SK-N-SH (cell line): ENCODE results near the gene SLC7A14. TPM values are rescaled to one million over a fixed set of nuclear protein-coding genes. Genes with fewer than 3 reads are reported as not detected.

Source experiments
- CTCF ChIA-PET: fragments of 300-600, 350-600 bp; formaldehyde crosslinking; extraction: SDS; loops from one replicate; lab custom pipeline; 2021; lab: Yijun Ruan, JAX
- POLR2A ChIA-PET: fragments of 350-600 bp; sonication (Branson Sonifier 250); formaldehyde crosslinking; extraction: SDS; loops from one replicate; lab custom pipeline; 2020; ENCODE audit warnings: antibody characterized with exemption, inconsistent platforms; lab: Yijun Ruan, JAX
- DNase-seq: peaks from one replicate; pipeline ENCODE4 v3.0.0; 2012
- H2AFZ ChIP-seq: fragments of 200-600 bp; sonication (generic); 2 replicates; pipeline ENCODE4 v1.8.1; 2016; ENCODE audit warnings: antibody characterized with exemption, mild to moderate bottlenecking, low read depth
- H3F3A ChIP-seq: fragments of 200-600 bp; sonication (generic); replicated peaks from 2 replicates; pipeline ENCODE3; 2016; ENCODE audit warnings: antibody characterized with exemption, mild to moderate bottlenecking; ENCODE audit not compliant: insufficient read depth
- H3K27ac ChIP-seq, 2 experiments: fragments of 200-500 bp in 1 of 2; fragments of 200-600 bp in 1 of 2; sonication (Bioruptor generic) in 1 of 2; sonication (generic), shearing (Covaris generic) in 1 of 2; 2 replicates each; pipeline versions ENCODE4 v1.5.1 to v1.6.1; 2014 to 2016; ENCODE audit warnings: low read depth in 2 of 2, inconsistent platforms in 1 of 2, low read length in 1 of 2, mild to moderate bottlenecking in 1 of 2, mixed read lengths in 1 of 2
- H3K27me3 ChIP-seq: fragments of 200-600 bp; sonication (generic), shearing (Covaris generic); 2 replicates; pipeline ENCODE4 v1.6.1; 2016; ENCODE audit warnings: mixed run types; ENCODE audit not compliant: insufficient read depth
- H3K36me3 ChIP-seq, 2 experiments: fragments of 200-500 bp in 1 of 2; fragments of 200-600 bp in 1 of 2; sonication (Bioruptor generic) in 1 of 2; sonication (generic) in 1 of 2; replicated peaks in 1 of 2; 2 replicates each; pipeline versions ENCODE3 to v1.5.1; 2014 to 2016; ENCODE audit warnings: low read length in 1 of 2, mild to moderate bottlenecking in 1 of 2; ENCODE audit not compliant: insufficient read depth in 2 of 2, control insufficient read depth in 1 of 2
- H3K4me1 ChIP-seq, 2 experiments: fragments of 200-500 bp in 1 of 2; fragments of 200-600 bp in 1 of 2; sonication (Bioruptor generic) in 1 of 2; sonication (generic), shearing (Covaris generic) in 1 of 2; 2 replicates each; pipeline versions ENCODE4 v1.5.1 to v1.6.1; 2014 to 2016; ENCODE audit warnings: low read depth in 1 of 2, low read length in 1 of 2, mixed run types in 1 of 2; ENCODE audit not compliant: insufficient read depth in 2 of 2, control insufficient read depth in 1 of 2
- H3K4me2 ChIP-seq: fragments of 200-600 bp; sonication (generic), shearing (Covaris generic); 2 replicates; pipeline ENCODE4 v1.6.1; 2017; ENCODE audit warnings: mixed run types
- H3K4me3 ChIP-seq, 2 experiments: fragments of 200-500 bp in 1 of 2; fragments of 200-600 bp in 1 of 2; sonication (Bioruptor generic) in 1 of 2; sonication (generic), shearing (Covaris generic) in 1 of 2; 2 replicates each; pipeline versions ENCODE4 v1.5.1 to v1.8.1; 2014 to 2016; ENCODE audit warnings: low read depth in 2 of 2, inconsistent platforms in 1 of 2, low read length in 1 of 2, mild to moderate bottlenecking in 1 of 2, mixed read lengths in 1 of 2, moderate library complexity in 1 of 2
- H3K79me2 ChIP-seq: fragments of 200-600 bp; sonication (generic); 2 replicates; pipeline ENCODE4 v1.8.1; 2017; ENCODE audit warnings: mild to moderate bottlenecking; ENCODE audit not compliant: insufficient read depth
- H3K9ac ChIP-seq: fragments of 200-600 bp; sonication (generic); 2 replicates; pipeline ENCODE4 v1.6.1; 2017; ENCODE audit warnings: mixed run types
- H3K9me2 ChIP-seq: fragments of 200-600 bp; sonication (generic); 2 replicates; pipeline ENCODE4 v1.6.1; 2017; ENCODE audit warnings: mixed run types
- H3K9me3 ChIP-seq: fragments of 200-600 bp; sonication (generic); 2 replicates; pipeline ENCODE4 v1.6.1; 2017; ENCODE audit warnings: mixed run types, mild to moderate bottlenecking, moderate library complexity
- H4K20me1 ChIP-seq: fragments of 200-600 bp; sonication (generic); 2 replicates; pipeline ENCODE4 v1.6.1; 2017; ENCODE audit warnings: mild to moderate bottlenecking, mixed run types; ENCODE audit not compliant: insufficient read depth
- CTCF ChIP-seq: fragments of 200-600 bp; sonication (generic); IDR thresholded peaks from 2 replicates; pipeline ENCODE4 v1.6.1; 2017; ENCODE audit warnings: antibody characterized with exemption, mild to moderate bottlenecking, moderate library complexity
- EP300 ChIP-seq, 2 experiments: IDR thresholded peaks; 2 replicates each; pipeline versions ENCODE4 v1.4.0 to v1.6.1; 2012; ENCODE audit warnings: borderline replicate concordance in 1 of 2, low read depth in 1 of 2, low read length in 1 of 2
- EZH2phosphoT487 ChIP-seq: fragments of 200-600 bp; sonication (generic); IDR thresholded peaks from 2 replicates; pipeline ENCODE4 v1.6.1; 2017; ENCODE audit warnings: low read depth, mixed run types, mild to moderate bottlenecking, antibody characterized with exemption, moderate library complexity, borderline replicate concordance
- FOXJ3 ChIP-seq: sonication (generic); formaldehyde crosslinking; IDR thresholded peaks from 2 replicates; pipeline ENCODE4 v1.5.1; 2020; ENCODE audit warnings: mild to moderate bottlenecking, missing genetic modification reagents
- GATA2 ChIP-seq: sonication (generic); formaldehyde crosslinking; IDR thresholded peaks from 2 replicates; pipeline ENCODE4 v1.5.0; 2020; ENCODE audit warnings: mild to moderate bottlenecking, missing genetic modification reagents
- JUND ChIP-seq: IDR thresholded peaks from 2 replicates; pipeline ENCODE4 v1.4.0; 2012
- MEF2A ChIP-seq: IDR thresholded peaks from 2 replicates; pipeline ENCODE4 v1.4.0; 2012; ENCODE audit warnings: low read depth, borderline replicate concordance
- PBX3 ChIP-seq: IDR thresholded peaks from 2 replicates; pipeline ENCODE4; 2012
- RFX5 ChIP-seq: IDR thresholded peaks from 2 replicates; pipeline ENCODE4 v1.6.1; 2012; ENCODE audit warnings: mild to moderate bottlenecking, improper control_type of control experiment, low read length
- TEAD4 ChIP-seq: IDR thresholded peaks from 2 replicates; pipeline ENCODE4 v1.4.0; 2012; ENCODE audit warnings: mild to moderate bottlenecking, borderline replicate concordance; ENCODE audit not compliant: insufficient read depth
- USF1 ChIP-seq: IDR thresholded peaks from 2 replicates; pipeline ENCODE4 v1.4.0; 2012; ENCODE audit warnings: low read depth, borderline replicate concordance
- USF2 ChIP-seq: fragments of 150-350 bp; IDR thresholded peaks from 2 replicates; pipeline ENCODE4 v1.6.1; 2017; ENCODE audit warnings: antibody characterized with exemption, low read length, low read depth, borderline replicate concordance
- YY1 ChIP-seq: IDR thresholded peaks from 2 replicates; pipeline ENCODE4 v1.4.0; 2012; ENCODE audit warnings: low read depth, mild to moderate bottlenecking
- WGBS: methylation state at CpG from one replicate; pipeline ENCODE4 v1.1.6; 2017; ENCODE audit warnings: low lambda C conversion rate; 5-methylcytosine and 5-hydroxymethylcytosine counted together
- polyA plus RNA-seq, 3 experiments: library from polyadenylated mRNA; depleted of rRNA; stranded (reverse); fragments of >200 nt; gene quantifications; 2 replicates each; pipeline ENCODE4 v1.2.3, GENCODE V29; 2012

Gene SLC7A14
- polyA plus RNA-seq, 1 of the 3 experiments (the other 2 are of a cell fraction): 2.5 TPM

GRCh38 chr3:170424879-170425278, 161.0 kb downstream of the SLC7A14 start:
- Histone ChIP-seq H3F3A (peaks cover 6% of the 10 kb centered on the region), H3K4me1 (peaks cover 0 to 12% of the 10 kb centered on the region in 2 experiments; a peak in 3 of 4 replicates), H4K20me1 (no peaks in the 10 kb centered on the region), H3K4me3 (no peak overlapping the region), H3K9me3 (no peaks in the 10 kb centered on the region), H3K27me3 (no peaks in the 10 kb centered on the region), H3K27ac (no peak overlapping the region)
- DNase-seq: no peak
- CTCF ChIA-PET: interaction anchor here (1.3 to 2.5 kb wide), 2 partner anchors 14 to 266 kb away, joined by 4 to 7 read pairs; no protein-coding TSS in a partner anchor
- no peak for TF ChIP-seq MEF2A
- TF ChIP-seq USF1: no peak
- no peak for TF ChIP-seq EZH2phosphoT487
- TF ChIP-seq CTCF: no peak
- no peak for TF ChIP-seq FOXJ3 (CRISPR knock-in tag)
- no peak for TF ChIP-seq EP300 (IDR thresholded peaks at IDR 0.05; ENCODE audit: borderline replicate concordance in 1 of 2, low read depth in 1 of 2, low read length in 1 of 2)
- no peak for TF ChIP-seq TEAD4
- TF ChIP-seq YY1: no peak
- TF ChIP-seq GATA2 (CRISPR knock-in tag): no peak
- TF ChIP-seq JUND: no peak
- no peak for TF ChIP-seq USF2
- TF ChIP-seq PBX3: no peak
- TF ChIP-seq RFX5: no peak
- TF ChIP-seq, all 33 proteins: peak for 0
- no peaks in the 10 kb centered on the region for H3K36me3 ChIP-seq
- POLR2A ChIA-PET: no interaction called here
- no peak overlapping the region for H2AFZ ChIP-seq
- H3K9me2 ChIP-seq: no peaks in the 10 kb centered on the region
- no peak overlapping the region for H3K4me2 ChIP-seq
- H3K9ac ChIP-seq: no peak overlapping the region
- WGBS: 83% methylated on average over 8 of the region's 8 CpGs
- no peaks in the 10 kb centered on the region for H3K79me2 ChIP-seq
